HG02798 (cell line): ENCODE data around the gene SDR42E1.

Source experiments
- ATAC-seq: cut with Tn5 transposase; IDR thresholded peaks from one replicate; pipeline ENCODE4 v1.9.1; 2021; ENCODE audit warnings: mild to moderate bottlenecking; ENCODE audit not compliant: unreplicated experiment, poor library complexity

The SDR42E1 gene

DNA sequence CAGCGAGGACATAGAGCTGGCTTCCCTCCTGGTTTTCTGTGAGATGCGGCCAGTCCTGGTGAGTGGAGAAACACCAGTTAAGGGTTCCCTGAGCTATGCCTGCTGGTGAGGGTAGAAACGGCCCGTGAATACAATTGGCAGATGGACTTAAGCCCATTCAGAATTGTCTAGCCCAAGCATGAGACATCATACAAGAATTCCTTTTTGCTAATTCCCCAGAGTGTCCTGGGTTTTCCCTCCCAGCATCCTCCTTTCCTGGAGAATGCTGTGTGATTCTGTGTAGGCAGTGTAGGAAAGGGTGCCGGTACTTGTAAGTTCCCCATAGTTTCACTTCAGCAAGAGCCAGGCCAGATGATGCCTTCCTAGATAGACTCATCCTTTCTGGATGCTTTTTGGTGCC, 65.1 kb downstream of the SDR42E1 start:
- ATAC-seq, result no peak

DNA sequence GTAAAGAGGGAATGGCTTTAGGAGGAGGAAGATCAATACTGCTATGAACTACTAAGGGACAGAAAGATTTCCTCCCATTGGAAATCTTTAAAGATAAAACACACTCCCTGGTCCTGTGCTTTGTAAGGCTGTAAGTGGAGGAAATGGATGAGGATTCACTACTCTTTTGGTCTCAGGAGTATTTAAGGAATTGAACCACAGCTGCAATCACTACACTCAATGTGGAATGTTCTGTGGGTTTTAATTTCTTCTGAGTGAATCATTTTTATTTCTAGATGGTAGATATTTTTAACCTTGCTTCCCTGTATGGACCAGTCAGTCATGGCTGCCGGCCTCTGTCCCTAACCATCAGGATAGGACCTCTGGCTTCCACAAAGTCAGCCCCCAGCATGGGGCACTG, 65.6 kb downstream of the SDR42E1 start:
- no peak for ATAC-seq

DNA sequence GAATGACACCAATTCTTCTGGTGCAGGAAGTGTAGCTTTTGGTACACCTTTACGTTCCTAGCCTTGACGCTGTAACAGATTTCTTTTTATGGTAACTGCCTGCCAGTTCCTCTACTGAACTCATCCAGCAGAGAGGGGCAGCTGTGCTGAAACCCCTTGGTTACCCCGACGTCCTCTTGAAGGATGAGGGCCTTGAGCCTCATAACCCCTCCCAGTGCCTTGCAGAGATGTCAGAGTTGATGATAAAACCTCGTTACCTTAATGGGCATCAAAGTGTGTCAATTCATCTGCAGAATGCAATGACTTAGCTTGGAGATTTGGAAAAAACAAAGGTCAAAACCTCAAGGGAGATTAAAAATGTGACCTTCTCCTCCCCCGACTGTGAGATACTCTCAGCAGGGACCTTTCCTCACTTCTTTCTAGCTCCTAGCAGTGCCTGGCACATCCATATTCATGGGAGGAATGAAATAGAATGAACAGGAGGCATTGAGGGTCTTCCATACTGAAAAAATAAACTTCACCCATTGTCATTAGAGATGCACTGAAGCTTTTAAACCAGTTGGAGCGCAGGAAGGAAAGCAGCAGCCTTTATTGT, 69.2 kb downstream of the SDR42E1 start:
- ATAC-seq, result no peak

- ATAC-seq, result no peak
Observed at GRCh38 chr16:81940781-81941560, 70.3 kb downstream of the SDR42E1 start.

DNA sequence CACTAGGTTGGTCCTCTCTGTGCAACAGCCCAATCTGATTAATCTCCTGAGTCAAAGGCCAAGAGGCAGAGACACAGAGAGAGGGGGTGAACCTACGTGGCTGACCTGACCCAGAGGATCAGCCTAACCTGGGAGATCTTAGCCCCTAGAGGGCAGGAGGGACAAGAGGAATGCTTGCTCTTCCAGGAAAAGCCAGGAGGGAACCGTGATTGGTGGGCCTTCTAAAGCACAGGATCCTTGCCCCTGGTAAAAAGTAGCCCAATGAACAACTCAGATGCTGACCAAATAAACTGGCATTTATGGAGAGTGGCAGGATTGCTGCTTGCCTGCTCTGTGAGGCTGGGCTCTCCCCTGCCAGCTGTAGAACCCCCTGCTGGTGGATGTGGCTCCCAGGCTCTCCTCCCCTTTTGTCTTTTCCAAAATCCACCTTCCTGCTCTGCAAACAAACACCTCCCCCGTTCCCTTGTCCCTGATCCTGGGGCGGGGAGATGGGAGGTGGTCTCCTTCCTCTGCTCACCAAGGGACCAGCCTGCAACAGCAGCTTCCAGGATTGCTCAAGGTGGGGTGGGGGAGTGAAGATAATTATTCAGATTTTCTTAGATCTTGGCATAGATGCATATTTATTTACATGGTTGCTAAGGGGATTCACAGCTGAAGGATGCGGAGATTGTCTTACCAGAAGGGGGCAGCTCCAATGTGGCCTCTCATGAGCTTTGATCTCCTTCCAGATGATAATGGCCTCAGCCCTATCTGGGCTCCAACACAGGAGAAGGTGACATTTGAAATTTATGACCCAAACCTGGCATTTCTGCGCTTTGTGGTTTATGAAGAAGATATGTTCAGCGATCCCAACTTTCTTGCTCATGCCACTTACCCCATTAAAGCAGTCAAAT, 71.9 kb downstream of the SDR42E1 start:
- ATAC-seq, result no peak
